K562 (cell line): ENCODE measurements around the gene SAPCD1. TPM values are rescaled to one million over a fixed set of nuclear protein-coding genes. Genes with fewer than 3 reads are reported as not detected.

Experiments used
- L3MBTL2 ChIP-seq: fragments of 450-650 bp; IDR thresholded peaks from 2 replicates; pipeline ENCODE4 v1.6.1; 2016; ENCODE audit warnings: mild to moderate bottlenecking, moderate library complexity
- polyA plus RNA-seq, 8 experiments: library from polyadenylated mRNA; depleted of rRNA in 4 of 8; stranded (reverse) in 5 of 8; unstranded in 3 of 8; fragments of >200 nt; fragmentation: Nextera tagmentation in 2 of 8; fragmentation: Illumina TruSeq in 1 of 8; extraction: Ambion mirVana in 2 of 8; extraction: Trizol in 1 of 8; gene quantifications; 2 replicates each; pipeline versions ENCODE4 v1.2.1 to v1.2.3, GENCODE V29; 2011 to 2014; ENCODE audit warnings: inconsistent platforms in 1 of 8, missing spikeins in 1 of 8
- total RNA-seq, 7 experiments: library from RNA; depleted of rRNA in 6 of 7; stranded (reverse); fragments of >200 nt in 6 of 7; fragmentation: Illumina TruSeq in 2 of 7; extraction: Trizol in 2 of 7; gene quantifications; 2 replicates each; pipeline versions ENCODE4 v1.2.1 to v1.2.3, GENCODE V29; 2011 to 2021; ENCODE audit warnings: low replicate concordance in 1 of 7
- TF ChIP-seq, protein P1 (sequence below): fragments of 450-650 bp; IDR thresholded peaks from 2 replicates; pipeline ENCODE4 v1.6.1; 2016; ENCODE audit warnings: mild to moderate bottlenecking, moderate library complexity
- TF ChIP-seq, protein P2 (sequence below): IDR thresholded peaks from 3 replicates; pipeline ENCODE4 v1.6.1; 2011; ENCODE audit warnings: borderline replicate concordance, mild to moderate bottlenecking; ENCODE audit not compliant: insufficient read length, insufficient read depth
- TF ChIP-seq, protein P3 (sequence below): fragments of 450-650 bp; formaldehyde crosslinking; IDR thresholded peaks from 2 replicates; pipeline ENCODE4 v1.4.0; 2020; ENCODE audit warnings: mild to moderate bottlenecking, moderate library complexity
- TF ChIP-seq, protein P4 (sequence below): fragments of 450-650 bp; IDR thresholded peaks from 2 replicates; pipeline ENCODE4 v1.6.1; 2016; ENCODE audit warnings: borderline replicate concordance
- TF ChIP-seq, protein P5 (sequence below): fragments of 250-450 bp; sonication (Bioruptor Pico); IDR thresholded peaks from 2 replicates; pipeline ENCODE4 v1.4.0; 2020; ENCODE audit warnings: mild to moderate bottlenecking

SAPCD1 gene
- total and polyA plus RNA-seq, 9 of the 15 experiments (the other 6 are each of a cell fraction or from before 2014, with no cell fraction given) = 2.6 to 30.2 (median 7.4) TPM

DNA sequence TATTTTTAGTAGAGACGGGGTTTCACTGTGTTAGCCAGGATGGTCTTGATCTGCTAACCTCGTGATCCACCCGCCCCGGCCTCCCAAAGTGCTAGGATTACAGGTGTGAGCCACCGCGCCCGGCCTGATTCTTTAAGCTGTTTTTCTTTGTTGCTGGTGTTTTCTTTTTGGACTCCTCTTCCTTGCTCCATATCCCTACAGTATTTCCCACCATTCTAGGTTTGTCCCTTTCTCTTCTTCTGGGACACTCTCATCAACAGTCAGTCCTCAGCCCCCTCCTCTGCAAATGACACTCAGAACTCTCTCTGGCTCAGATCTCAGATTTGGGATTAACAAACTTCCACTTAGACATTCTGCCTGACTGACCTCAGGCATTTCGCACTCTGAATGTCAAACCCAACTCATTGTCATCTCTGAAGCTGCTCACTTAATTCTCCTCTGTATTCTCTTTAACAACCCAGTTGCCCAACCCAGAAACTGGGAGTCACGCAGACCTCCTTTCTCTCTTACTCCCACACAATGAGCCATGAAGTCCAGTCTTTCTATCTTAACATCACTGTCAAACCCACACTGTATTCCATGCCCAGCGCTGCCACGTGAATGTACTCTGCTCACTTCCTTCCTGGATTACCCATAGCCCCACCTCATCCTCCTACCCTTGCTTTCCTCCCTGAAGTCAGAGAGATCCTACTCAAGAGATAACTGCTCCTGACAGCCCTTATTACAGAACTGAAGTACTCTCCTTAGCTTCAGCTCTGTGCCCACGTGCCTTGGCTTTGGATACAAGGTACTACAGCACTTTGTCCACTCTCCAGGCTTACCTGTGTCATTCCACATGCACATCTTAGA lies 36.7 kb upstream of the SAPCD1 start (continued):
- TF ChIP-seq, protein P1, sequence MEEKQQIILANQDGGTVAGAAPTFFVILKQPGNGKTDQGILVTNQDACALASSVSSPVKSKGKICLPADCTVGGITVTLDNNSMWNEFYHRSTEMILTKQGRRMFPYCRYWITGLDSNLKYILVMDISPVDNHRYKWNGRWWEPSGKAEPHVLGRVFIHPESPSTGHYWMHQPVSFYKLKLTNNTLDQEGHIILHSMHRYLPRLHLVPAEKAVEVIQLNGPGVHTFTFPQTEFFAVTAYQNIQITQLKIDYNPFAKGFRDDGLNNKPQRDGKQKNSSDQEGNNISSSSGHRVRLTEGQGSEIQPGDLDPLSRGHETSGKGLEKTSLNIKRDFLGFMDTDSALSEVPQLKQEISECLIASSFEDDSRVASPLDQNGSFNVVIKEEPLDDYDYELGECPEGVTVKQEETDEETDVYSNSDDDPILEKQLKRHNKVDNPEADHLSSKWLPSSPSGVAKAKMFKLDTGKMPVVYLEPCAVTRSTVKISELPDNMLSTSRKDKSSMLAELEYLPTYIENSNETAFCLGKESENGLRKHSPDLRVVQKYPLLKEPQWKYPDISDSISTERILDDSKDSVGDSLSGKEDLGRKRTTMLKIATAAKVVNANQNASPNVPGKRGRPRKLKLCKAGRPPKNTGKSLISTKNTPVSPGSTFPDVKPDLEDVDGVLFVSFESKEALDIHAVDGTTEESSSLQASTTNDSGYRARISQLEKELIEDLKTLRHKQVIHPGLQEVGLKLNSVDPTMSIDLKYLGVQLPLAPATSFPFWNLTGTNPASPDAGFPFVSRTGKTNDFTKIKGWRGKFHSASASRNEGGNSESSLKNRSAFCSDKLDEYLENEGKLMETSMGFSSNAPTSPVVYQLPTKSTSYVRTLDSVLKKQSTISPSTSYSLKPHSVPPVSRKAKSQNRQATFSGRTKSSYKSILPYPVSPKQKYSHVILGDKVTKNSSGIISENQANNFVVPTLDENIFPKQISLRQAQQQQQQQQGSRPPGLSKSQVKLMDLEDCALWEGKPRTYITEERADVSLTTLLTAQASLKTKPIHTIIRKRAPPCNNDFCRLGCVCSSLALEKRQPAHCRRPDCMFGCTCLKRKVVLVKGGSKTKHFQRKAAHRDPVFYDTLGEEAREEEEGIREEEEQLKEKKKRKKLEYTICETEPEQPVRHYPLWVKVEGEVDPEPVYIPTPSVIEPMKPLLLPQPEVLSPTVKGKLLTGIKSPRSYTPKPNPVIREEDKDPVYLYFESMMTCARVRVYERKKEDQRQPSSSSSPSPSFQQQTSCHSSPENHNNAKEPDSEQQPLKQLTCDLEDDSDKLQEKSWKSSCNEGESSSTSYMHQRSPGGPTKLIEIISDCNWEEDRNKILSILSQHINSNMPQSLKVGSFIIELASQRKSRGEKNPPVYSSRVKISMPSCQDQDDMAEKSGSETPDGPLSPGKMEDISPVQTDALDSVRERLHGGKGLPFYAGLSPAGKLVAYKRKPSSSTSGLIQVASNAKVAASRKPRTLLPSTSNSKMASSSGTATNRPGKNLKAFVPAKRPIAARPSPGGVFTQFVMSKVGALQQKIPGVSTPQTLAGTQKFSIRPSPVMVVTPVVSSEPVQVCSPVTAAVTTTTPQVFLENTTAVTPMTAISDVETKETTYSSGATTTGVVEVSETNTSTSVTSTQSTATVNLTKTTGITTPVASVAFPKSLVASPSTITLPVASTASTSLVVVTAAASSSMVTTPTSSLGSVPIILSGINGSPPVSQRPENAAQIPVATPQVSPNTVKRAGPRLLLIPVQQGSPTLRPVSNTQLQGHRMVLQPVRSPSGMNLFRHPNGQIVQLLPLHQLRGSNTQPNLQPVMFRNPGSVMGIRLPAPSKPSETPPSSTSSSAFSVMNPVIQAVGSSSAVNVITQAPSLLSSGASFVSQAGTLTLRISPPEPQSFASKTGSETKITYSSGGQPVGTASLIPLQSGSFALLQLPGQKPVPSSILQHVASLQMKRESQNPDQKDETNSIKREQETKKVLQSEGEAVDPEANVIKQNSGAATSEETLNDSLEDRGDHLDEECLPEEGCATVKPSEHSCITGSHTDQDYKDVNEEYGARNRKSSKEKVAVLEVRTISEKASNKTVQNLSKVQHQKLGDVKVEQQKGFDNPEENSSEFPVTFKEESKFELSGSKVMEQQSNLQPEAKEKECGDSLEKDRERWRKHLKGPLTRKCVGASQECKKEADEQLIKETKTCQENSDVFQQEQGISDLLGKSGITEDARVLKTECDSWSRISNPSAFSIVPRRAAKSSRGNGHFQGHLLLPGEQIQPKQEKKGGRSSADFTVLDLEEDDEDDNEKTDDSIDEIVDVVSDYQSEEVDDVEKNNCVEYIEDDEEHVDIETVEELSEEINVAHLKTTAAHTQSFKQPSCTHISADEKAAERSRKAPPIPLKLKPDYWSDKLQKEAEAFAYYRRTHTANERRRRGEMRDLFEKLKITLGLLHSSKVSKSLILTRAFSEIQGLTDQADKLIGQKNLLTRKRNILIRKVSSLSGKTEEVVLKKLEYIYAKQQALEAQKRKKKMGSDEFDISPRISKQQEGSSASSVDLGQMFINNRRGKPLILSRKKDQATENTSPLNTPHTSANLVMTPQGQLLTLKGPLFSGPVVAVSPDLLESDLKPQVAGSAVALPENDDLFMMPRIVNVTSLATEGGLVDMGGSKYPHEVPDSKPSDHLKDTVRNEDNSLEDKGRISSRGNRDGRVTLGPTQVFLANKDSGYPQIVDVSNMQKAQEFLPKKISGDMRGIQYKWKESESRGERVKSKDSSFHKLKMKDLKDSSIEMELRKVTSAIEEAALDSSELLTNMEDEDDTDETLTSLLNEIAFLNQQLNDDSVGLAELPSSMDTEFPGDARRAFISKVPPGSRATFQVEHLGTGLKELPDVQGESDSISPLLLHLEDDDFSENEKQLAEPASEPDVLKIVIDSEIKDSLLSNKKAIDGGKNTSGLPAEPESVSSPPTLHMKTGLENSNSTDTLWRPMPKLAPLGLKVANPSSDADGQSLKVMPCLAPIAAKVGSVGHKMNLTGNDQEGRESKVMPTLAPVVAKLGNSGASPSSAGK = no peak
- TF ChIP-seq, protein P2, sequence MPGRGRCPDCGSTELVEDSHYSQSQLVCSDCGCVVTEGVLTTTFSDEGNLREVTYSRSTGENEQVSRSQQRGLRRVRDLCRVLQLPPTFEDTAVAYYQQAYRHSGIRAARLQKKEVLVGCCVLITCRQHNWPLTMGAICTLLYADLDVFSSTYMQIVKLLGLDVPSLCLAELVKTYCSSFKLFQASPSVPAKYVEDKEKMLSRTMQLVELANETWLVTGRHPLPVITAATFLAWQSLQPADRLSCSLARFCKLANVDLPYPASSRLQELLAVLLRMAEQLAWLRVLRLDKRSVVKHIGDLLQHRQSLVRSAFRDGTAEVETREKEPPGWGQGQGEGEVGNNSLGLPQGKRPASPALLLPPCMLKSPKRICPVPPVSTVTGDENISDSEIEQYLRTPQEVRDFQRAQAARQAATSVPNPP = no peak
- peak; percentile 82 for TF ChIP-seq L3MBTL2
- TF ChIP-seq, protein P3, sequence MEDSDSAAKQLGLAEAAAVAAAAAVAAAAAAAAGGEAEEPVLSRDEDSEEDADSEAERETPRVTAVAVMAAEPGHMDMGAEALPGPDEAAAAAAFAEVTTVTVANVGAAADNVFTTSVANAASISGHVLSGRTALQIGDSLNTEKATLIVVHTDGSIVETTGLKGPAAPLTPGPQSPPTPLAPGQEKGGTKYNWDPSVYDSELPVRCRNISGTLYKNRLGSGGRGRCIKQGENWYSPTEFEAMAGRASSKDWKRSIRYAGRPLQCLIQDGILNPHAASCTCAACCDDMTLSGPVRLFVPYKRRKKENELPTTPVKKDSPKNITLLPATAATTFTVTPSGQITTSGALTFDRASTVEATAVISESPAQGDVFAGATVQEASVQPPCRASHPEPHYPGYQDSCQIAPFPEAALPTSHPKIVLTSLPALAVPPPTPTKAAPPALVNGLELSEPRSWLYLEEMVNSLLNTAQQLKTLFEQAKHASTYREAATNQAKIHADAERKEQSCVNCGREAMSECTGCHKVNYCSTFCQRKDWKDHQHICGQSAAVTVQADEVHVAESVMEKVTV (CRISPR knock-in tag) = peak; percentile 34; the same call in 1 of the 2 replicates
- TF ChIP-seq, protein P4, sequence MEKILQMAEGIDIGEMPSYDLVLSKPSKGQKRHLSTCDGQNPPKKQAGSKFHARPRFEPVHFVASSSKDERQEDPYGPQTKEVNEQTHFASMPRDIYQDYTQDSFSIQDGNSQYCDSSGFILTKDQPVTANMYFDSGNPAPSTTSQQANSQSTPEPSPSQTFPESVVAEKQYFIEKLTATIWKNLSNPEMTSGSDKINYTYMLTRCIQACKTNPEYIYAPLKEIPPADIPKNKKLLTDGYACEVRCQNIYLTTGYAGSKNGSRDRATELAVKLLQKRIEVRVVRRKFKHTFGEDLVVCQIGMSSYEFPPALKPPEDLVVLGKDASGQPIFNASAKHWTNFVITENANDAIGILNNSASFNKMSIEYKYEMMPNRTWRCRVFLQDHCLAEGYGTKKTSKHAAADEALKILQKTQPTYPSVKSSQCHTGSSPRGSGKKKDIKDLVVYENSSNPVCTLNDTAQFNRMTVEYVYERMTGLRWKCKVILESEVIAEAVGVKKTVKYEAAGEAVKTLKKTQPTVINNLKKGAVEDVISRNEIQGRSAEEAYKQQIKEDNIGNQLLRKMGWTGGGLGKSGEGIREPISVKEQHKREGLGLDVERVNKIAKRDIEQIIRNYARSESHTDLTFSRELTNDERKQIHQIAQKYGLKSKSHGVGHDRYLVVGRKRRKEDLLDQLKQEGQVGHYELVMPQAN = peak; percentile 35
- TF ChIP-seq, protein P5, sequence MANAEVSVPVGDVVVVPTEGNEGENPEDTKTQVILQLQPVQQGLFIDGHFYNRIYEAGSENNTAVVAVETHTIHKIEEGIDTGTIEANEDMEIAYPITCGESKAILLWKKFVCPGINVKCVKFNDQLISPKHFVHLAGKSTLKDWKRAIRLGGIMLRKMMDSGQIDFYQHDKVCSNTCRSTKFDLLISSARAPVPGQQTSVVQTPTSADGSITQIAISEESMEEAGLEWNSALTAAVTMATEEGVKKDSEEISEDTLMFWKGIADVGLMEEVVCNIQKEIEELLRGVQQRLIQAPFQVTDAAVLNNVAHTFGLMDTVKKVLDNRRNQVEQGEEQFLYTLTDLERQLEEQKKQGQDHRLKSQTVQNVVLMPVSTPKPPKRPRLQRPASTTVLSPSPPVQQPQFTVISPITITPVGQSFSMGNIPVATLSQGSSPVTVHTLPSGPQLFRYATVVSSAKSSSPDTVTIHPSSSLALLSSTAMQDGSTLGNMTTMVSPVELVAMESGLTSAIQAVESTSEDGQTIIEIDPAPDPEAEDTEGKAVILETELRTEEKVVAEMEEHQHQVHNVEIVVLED = peak; percentile 36; the same call in 1 of the 2 replicates
